Peyer's patch (tissue), 4 donors: ENCODE measurements around the gene PPDPF. TPM values are rescaled to one million over a fixed set of nuclear protein-coding genes. Genes with fewer than 3 reads are reported as not detected.

Source experiments
- DNase-seq, 3 donors: peaks; one replicate each; pipeline ENCODE4 v3.0.0-alpha.2; 2017 to 2019
- H3K27ac ChIP-seq, 4 donors: fragments of 200-600 bp; sonication (generic); one replicate each; pipeline ENCODE4 v1.5.1; 2016 to 2019
- H3K27me3 ChIP-seq, 2 donors: fragments of 200-600 bp; sonication (generic); one replicate each; pipeline ENCODE4 v1.5.1; 2019
- H3K36me3 ChIP-seq, 3 donors: fragments of 200-600 bp; sonication (generic); one replicate each; pipeline ENCODE4 v1.5.1; 2016 to 2019
- H3K4me1 ChIP-seq, 4 donors: fragments of 200-600 bp; sonication (generic); one replicate each; pipeline ENCODE4 v1.5.1; 2016 to 2019
- H3K4me3 ChIP-seq, 4 donors: fragments of 200-600 bp; sonication (generic); 1 replicate in 3 of 4; 2 replicates in 1 of 4; pipeline ENCODE4 v1.5.1; 2016 to 2019; ENCODE audit warnings: mild to moderate bottlenecking in 1 of 4
- H3K9me3 ChIP-seq, 4 donors: fragments of 200-600 bp; sonication (generic); one replicate each; pipeline ENCODE4 v1.5.1; 2016 to 2019; ENCODE audit warnings: mild to moderate bottlenecking in 1 of 4
- POLR2A ChIP-seq, 2 donors: fragments of 450-650 bp; IDR thresholded peaks; one replicate each; pipeline ENCODE4 v1.5.1; 2017; ENCODE audit warnings: antibody characterized with exemption in 2 of 2, mild to moderate bottlenecking in 2 of 2, moderate library complexity in 2 of 2
- total RNA-seq, 4 donors: library from RNA; depleted of rRNA; stranded (reverse); fragments of >200 nt; gene quantifications; one replicate each; pipeline ENCODE4 v1.1.0, GENCODE V29; 2016
- TF ChIP-seq, protein P1 (sequence below), 6 experiments: fragments of 450-650 bp in 4 of 6; fragments of 200-600 bp in 2 of 6; sonication (generic) in 1 of 6; IDR thresholded peaks; one replicate each; pipeline ENCODE4 v1.5.1; 2017 to 2019; ENCODE audit warnings: antibody characterized with exemption in 6 of 6, mild to moderate bottlenecking in 3 of 6, moderate library complexity in 1 of 6

Gene PPDPF
- total RNA-seq, 4 donors from 2014 or later: 94.1 to 435 (median 193) TPM

GRCh38 chr20:63488315-63489251, 32.0 kb upstream of the PPDPF start:
- Histone ChIP-seq H3K9me3 (no peaks in the 10 kb centered on the region), H3K27me3 (peaks cover 0 to 12% of the 10 kb centered on the region in 2 donors), H3K27ac (no peak overlapping the region), H3K36me3 (no peaks in the 10 kb centered on the region), H3K4me1 (peaks cover 0 to 4% (median 0%) of the 10 kb centered on the region in 4 donors), H3K4me3 (no peak overlapping the region)
- DNase-seq: no peak
- TF ChIP-seq POLR2A (IDR thresholded peaks at IDR 0.05): no peak
- TF ChIP-seq, protein P1, sequence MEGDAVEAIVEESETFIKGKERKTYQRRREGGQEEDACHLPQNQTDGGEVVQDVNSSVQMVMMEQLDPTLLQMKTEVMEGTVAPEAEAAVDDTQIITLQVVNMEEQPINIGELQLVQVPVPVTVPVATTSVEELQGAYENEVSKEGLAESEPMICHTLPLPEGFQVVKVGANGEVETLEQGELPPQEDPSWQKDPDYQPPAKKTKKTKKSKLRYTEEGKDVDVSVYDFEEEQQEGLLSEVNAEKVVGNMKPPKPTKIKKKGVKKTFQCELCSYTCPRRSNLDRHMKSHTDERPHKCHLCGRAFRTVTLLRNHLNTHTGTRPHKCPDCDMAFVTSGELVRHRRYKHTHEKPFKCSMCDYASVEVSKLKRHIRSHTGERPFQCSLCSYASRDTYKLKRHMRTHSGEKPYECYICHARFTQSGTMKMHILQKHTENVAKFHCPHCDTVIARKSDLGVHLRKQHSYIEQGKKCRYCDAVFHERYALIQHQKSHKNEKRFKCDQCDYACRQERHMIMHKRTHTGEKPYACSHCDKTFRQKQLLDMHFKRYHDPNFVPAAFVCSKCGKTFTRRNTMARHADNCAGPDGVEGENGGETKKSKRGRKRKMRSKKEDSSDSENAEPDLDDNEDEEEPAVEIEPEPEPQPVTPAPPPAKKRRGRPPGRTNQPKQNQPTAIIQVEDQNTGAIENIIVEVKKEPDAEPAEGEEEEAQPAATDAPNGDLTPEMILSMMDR (IDR thresholded peaks at IDR 0.05): no peak

GRCh38 chr20:63490416-63490815, 30.1 kb upstream of the PPDPF start:
- Histone ChIP-seq H3K27me3 (peaks cover 0 to 12% of the 10 kb centered on the region in 2 donors), H3K4me1 (peaks cover 0 to 4% (median 0%) of the 10 kb centered on the region in 4 donors), H3K27ac (no peak overlapping the region), H3K9me3 (no peaks in the 10 kb centered on the region), H3K4me3 (no peak overlapping the region), H3K36me3 (no peaks in the 10 kb centered on the region)
- TF ChIP-seq POLR2A (IDR thresholded peaks at IDR 0.05): no peak
- TF ChIP-seq, protein P1 (IDR thresholded peaks at IDR 0.05): no peak
- no peak for DNase-seq

DNA sequence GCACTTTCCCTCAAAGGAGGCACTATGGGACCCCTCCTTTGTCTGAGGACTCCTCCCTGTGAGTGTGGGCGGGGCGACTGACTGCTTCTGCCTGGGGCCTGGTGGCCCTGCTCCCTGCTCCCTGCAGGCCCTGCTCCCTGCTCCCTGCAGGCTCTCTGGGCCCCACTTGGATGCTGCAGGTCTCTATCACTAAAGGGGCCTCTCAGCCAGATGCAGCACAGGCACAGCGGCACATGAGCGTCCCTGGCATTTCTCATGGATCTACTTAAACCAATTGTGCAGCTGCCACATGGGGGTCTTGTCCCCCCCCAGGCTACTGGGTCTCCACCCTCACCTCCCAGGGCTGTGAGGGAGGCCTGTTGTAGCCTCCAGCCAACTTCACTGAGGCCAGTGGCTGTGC, 29.5 kb upstream of the PPDPF start:
- H3K4me3 ChIP-seq: no peak overlapping the region
- peaks cover 0 to 12% of the 10 kb centered on the region in 2 donors for H3K27me3 ChIP-seq
- DNase-seq: no peak
- H3K9me3 ChIP-seq: no peaks in the 10 kb centered on the region
- no peak for TF ChIP-seq POLR2A (IDR thresholded peaks at IDR 0.05)
- TF ChIP-seq, protein P1 (IDR thresholded peaks at IDR 0.05): no peak
- H3K36me3 ChIP-seq: no peaks in the 10 kb centered on the region
- H3K4me1 ChIP-seq: peaks cover 0 to 7% (median 1%) of the 10 kb centered on the region in 4 donors
- H3K27ac ChIP-seq: no peak overlapping the region

GRCh38 chr20:63491635-63492230, 28.8 kb upstream of the PPDPF start:
- DNase-seq: no peak
- Histone ChIP-seq H3K27me3 (peaks cover 0 to 16% of the 10 kb centered on the region in 2 donors), H3K27ac (no peak overlapping the region), H3K4me3 (no peak overlapping the region), H3K36me3 (no peaks in the 10 kb centered on the region), H3K4me1 (peaks cover 0 to 14% (median 7%) of the 10 kb centered on the region in 4 donors), H3K9me3 (no peaks in the 10 kb centered on the region)
- no peak for TF ChIP-seq POLR2A (IDR thresholded peaks at IDR 0.05)
- TF ChIP-seq, protein P1 (IDR thresholded peaks at IDR 0.05): no peak

- peaks cover 0 to 22% of the 10 kb centered on the region in 2 donors for H3K27me3 ChIP-seq
- no peaks in the 10 kb centered on the region for H3K36me3 ChIP-seq
- H3K4me3 ChIP-seq: no peak overlapping the region
- TF ChIP-seq, protein P1 (IDR thresholded peaks at IDR 0.05): no peak
- no peak for TF ChIP-seq POLR2A (IDR thresholded peaks at IDR 0.05)
- no peak for DNase-seq
- no peaks in the 10 kb centered on the region for H3K9me3 ChIP-seq
- H3K27ac ChIP-seq: no peak overlapping the region
- H3K4me1 ChIP-seq: peaks cover 0 to 17% (median 7%) of the 10 kb centered on the region in 4 donors
Measured at GRCh38 chr20:63492518-63492917, 28.0 kb upstream of the PPDPF start.
